HG02981 (cell line): ENCODE measurements around the gene LANCL3.
"Not testable (repeated sequence)": the region's sequence is repeated elsewhere in the genome, so short reads cannot be mapped to it uniquely, and the experiment has no call there.

Experiments
- ATAC-seq: cut with Tn5 transposase; IDR thresholded peaks from one replicate; pipeline ENCODE4 v1.9.1; 2021; ENCODE audit warnings: mild to moderate bottlenecking, moderate library complexity; ENCODE audit not compliant: unreplicated experiment

The LANCL3 gene

DNA sequence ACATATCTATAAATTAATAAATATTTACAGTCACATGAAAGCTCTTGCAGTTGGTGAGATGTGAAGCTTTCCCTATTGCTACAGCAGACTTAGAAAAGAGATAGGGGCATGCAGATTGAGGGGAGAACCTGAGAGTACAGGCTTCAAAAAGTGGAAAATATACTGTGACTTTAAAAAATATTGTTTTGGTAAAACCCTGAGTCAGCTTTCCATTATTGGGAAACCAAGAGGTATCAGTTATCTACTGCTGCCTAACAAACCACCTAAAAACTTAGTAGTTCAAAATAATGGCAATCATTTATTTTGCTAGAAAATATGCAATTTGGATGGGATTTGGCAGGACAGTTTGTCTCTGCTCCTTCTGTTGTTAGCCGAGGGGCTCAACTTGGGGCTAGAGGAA, 38.3 kb downstream of the LANCL3 start:
- no peak for ATAC-seq

DNA sequence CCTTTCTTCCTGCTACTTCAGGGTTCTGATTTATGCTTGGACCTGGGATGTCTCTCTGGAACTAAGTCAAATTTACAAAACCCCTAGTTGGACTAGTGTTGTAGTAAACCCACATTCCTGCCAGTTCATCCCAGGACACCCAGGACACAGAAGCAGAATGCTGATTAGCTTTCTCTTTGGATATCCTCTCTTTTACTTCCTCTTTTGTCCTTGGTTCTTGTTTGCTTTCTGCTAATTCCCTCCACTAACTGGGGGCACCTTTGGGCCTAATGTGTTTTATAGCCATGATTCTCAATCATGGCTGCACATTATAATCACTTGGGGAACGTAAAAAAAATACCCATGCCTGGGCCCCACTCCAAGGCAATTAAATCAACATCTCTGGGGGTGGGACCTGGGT, 42.5 kb downstream of the LANCL3 start:
- no peak for ATAC-seq

DNA sequence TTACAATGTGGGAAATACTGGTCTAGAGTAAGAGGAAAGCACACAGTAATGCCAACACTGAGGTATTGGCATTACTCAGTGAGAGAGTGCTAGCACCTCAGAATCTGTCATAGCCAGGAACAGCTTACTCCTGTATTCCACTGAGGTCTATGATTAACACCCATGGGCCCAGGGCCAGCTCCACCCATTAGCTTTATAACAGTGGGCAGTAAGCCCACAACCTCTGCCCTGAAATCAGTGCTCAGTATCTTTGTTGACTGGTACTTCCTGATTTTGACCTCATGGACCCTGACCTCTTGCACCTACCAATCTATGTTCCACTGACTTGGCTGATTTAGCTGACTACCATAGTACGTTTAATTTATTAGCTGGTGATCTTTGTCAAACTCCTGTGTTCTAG, 56.1 kb downstream of the LANCL3 start:
- ATAC-seq: no peak

DNA sequence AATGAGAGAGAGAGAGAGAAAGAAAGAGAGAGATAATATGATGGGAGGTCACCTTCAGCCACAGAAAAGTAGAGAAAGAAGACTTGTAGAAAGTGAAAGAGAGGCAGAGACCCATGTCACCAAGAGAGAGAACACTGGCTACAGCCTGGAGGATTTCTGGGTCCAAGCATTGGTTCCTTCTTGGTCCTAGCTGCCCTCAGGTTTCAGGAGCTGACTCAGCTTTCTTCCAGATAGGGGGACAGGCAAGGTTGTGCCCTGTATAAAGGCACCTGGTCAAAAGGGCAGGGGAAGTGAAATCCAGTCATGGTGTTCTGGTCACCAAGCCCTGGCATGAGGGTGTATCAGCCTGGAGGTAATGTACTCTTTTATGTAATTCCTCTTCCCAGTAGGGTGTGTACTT, 66.6 kb downstream of the LANCL3 start:
- no peak for ATAC-seq

DNA sequence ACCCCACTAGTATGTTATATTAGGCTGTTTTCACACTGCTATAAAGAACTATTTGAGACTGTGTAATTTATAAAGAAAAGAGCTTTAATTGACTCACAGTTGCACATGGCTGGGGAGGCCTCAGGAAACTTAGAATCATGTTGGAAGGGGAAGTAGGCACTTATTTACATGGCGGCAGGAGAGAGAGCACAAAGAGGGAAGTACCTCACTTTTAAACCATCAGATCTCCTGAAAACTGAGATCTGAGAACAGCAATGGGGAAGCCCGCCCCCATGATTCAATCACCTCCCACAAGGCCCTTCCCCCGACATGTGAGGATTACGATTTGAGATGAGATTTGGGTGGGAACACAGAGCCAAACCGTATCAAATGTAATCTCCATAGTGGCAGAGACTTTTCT, 68.7 kb downstream of the LANCL3 start:
- ATAC-seq: no peak

DNA sequence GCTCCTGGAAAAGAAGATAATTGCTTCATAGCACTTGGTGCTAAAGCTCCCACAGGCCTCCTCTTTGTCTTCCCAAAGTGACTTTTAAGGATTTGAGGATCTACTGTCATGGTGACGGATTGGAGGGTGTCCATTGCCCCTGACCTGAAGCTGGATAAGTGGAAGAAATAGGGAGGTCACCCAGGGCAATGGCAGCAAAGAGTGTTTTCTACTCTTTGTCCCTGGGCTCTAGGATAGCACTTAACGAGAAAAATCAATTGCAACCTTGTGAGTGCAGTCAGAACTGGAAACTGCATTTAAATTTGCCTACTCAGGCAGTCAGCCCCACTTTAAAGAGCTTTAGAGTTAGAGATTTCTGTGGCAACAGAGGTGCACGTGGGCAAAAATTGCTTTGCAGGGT, 70.4 kb downstream of the LANCL3 start:
- no peak for ATAC-seq

DNA sequence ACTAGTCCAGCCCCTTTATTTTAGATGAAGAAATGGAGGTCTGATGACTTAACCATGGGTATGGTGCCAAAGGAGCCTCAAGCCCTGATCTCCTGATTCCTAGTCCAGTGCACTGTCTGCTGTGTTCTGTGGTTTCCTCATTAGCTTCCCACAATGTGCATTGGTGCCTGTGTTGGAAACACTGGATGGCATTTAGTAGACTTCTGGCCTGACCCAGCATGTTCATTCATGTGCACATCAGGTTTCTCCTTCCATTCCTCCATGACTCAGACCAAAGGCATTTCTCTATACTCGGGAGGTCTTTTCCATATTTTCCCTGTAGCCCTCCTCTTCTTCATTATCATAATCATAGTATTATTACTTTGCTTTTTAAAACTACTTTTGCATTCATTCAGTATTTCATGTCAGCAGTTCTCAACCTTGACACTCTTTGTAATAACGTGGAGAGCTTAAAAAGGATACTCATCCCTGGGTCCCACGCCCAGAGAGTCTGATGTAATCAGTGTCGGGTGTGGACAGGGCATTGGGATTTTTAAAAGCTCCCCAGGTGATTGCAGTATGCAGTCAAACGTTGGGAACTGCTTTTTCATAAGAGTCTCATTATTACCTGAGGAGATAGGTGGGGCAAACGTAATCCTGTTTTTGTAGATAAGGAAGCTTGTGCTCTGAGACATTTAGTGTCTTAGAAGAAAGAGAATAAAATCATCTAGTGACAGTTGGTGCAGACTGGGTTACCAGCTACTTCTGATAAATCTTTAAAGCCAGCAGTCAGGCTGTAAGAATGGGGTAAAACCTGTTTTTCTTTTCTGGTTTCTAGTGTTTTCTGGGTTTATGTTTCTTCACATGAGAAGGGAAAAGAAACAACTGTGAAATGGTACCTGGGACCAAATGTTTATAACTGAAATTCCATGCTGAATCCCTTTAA, 73.2 kb downstream of the LANCL3 start:
- no peak for ATAC-seq

DNA sequence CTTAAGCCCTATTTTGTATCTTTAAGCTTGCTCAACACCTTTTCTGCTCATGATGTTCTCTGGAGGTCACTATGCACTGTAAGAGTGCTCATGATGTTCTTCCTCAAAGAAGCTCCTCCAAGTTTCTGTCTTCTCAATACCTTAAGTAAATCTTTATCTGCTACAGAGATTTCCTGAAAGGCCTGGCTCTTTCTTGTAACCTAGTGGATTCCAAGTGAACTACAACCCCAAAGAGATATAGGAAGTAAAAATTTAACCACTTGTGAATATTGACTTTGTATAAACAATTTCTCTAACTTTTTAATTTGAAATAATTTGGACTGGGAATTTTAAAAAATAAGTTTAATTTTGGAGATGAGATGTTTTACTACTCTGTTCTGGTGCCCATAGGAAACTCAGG, 74.8 kb downstream of the LANCL3 start:
- no peak for ATAC-seq

DNA sequence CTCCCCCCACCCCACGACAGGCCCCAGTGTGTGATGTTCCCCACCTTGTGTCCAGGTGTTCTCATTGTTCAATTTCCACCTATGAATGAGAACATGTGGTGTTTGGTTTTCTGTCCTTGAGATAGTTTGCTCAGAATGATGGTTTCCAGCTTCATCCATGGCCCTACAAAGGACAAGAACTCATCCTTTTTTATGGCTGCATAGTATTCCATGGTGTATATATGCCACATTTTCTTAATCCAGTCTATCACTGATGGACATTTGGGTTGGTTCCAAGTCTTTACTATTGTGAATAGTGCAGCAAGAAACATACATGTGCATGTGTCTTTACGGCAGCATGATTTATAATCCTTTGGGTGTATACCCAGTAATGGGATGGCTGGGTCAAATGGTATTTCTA, 79.4 kb downstream of the LANCL3 start:
- not testable (repeated sequence) for ATAC-seq

DNA sequence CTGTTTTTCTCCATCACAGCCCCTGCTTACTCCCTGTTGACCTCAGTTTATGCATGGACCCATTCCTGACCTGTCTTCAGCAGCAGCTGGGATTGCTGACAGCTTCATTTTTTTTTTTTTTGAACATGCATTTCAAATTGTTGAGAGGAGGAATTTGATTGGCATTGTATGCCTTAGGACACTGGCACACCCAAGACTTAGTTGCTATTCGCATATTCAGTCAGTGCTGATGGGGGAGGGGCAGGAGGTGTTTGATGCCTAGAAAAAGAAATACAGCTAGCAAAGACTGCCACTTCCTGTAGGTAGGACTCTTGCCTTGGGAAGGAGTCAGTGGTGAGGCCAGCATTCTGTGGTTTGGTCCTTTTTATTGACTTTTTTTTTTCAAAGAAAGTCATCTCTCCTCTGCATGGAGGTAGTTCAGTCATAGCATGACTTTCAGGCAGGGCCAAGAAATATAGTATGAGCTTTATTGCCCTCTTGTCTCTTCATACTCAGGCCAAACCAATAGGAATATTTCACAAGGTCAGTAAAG, 80.5 kb downstream of the LANCL3 start:
- ATAC-seq: no peak

DNA sequence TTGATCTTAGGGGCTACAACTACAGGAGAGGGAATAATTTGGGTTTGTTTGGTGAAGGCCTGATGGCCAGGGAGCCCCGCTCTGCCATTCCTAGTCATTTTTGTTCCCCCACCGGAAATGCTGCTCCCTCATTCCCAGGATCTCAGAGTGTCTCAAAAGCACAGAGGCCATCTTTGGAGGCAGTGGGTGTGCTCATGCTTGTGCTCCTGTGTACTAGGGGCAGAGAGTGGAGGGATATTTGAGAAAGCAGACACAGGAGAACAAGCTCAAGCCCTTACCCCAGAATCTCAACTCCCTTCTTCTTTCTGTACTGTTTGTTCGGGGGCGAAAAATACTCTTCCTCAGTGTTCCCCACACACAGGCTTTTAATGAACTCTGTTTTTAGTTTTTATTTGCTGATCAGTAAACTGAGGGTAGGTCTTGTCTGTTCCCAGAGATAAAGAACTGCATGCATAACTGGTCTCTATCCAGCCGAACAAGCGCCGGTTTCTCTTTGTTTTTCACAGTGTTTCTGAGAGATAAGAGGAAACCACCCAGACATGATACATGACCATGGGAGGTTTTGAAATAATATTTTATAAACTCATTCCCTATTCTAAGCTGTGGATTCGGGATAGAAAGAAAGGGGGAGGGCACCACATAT, 81.2 kb downstream of the LANCL3 start:
- ATAC-seq: no peak

DNA sequence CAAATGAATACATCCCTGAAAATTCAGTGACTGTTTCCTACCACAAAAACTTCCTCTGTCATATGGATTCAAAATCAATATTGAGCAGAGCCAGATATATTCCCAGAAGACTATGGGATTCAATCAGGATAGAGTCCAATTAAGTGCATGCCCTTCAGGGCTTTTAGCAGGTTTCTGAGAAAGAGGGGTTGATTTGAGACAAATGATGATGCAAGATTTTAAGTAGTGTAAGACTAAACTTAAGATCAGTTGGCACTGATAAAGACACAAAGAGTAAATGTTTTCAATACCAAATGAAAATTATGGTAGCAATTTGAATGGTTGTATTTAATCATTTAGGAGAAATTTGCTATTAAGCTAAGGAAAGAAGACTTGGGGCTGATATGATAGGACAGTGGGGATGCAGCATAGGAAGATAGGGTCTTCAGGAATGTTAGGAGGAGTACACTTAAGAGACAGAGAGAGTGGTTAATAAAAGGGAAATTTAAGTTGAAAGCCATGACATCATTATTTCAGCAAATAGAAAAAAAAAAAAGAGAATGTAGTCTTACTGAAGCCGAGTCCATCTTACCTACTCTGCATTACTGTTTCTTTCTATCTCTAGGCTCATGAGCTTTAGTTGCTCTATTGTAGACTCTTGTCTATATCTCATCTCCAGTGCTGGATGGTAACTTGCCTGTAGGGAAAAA, 82.1 kb downstream of the LANCL3 start:
- no peak for ATAC-seq

DNA sequence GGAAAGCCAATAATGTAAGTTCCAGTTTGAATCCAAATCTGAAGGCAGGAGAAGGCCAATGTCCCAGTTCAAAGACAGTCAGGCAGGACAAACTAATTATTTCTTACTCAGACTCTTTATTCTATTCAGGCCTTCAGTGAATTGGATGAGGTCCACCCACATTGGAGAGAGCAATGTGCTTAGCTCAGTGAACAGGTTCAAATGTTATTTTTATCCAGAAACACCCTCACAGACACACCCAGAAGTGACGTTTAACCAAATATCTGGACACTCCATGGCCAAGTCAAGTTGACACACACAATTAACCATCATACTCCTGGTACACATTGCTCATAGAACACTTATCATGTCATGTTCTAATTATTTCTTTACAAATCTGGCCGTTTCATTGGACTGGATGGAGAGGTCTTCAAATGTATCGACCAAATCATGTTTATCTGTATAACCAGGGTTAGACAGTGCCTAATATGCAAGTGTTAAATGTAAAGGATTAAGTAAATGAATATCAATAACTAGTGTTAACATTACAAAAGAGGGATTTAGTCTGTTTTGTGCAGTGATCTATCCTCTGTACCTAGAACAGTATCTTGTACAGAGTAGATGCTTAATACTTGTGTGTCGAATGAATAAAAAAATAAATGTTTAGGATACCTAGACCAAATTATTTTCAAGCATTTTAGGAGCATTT, 87.0 kb downstream of the LANCL3 start:
- no peak for ATAC-seq

DNA sequence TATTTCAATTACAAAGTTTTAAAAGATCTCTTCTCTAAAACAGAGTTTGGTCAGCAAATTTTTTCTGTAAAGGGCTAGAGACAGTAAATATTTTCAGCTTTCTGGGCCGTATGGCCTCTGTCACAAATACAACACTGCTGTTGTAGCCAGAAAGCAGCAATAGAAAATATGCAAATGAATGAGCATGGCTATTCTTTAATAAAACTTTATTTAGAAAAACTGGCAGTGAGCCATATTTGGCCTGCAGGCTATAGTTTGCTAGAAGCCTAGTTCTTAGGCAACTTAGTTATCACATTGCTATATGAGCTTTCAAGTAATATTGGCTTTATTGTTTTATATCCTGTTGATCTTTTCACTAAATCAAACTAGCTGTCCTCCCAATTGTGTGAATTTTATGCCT, 87.6 kb downstream of the LANCL3 start:
- ATAC-seq: no peak

DNA sequence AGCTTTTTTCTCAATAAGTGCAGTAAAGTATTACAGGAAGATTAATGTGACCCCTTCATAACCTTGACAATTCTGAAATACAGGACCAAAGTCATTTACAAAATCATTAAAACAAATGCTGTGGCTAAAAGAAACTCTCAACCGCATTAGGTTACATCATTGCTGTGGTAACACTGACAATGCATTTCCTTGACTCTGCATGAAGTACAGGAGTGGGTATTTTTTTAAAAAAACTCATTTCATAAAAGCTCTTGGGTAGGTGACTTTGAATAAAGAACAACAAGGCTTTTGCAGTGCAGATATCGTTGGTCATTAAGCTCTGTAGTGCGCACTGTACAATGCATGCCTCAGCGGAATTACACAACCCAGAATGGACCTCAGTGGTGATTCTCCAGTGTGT, 90.7 kb downstream of the LANCL3 start:
- no peak for ATAC-seq

DNA sequence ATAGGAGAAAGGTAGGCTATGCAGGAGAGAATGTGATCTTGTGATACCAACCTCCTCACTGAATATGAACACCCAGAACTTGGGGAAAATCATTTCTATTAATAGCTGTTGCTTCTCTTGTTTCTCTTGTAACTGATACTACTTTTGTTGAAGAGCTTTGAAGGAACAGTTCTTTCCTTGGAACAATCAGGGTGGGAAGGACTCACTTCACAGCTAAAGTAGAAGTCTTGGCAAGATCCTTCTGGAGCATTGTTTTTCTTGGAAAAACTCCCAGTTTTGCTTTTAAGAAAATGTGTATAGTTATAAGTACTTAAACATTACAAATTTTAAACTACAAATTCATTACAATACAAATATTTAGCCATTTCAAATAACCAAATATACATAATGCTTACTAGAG, 95.1 kb downstream of the LANCL3 start:
- ATAC-seq: no peak

DNA sequence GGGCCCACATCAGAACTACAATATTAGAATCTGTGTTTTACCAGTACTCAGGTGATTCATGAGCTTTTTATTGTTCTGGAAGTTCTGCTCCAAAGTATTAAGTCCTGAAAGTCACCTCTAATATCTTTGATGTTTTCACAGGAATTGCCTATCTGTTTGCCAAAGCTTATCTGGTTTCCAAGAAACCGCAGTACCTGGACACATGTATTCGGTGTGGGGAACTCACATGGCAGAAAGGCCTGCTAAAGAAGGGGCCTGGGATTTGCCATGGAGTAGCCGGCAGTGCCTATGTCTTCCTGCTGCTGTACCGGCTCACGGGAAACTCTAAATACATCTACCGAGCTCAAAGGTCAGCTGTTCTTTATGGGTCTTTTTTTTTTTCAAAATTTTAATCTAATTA, 95.7 kb downstream of the LANCL3 start:
- ATAC-seq: no peak

DNA sequence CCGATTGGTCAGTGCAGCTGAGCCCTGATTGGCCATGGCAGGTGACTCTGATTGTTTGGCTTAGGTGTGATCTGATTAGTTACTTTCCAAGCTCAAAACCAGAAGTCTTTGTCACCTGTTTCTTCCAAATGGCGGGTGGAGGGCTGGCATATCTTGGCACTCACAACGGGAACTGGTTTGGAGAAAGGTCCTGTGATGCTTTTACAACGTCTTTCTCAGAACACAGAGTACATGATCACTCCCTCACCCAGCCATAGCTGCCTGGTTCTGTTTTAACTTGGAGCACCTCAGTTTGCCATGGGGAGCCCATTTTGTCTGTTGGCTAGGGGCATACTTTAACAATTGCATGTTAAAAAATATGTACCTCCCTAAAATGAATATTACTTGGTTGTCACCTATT, 101.1 kb downstream of the LANCL3 start:
- ATAC-seq: no peak

DNA sequence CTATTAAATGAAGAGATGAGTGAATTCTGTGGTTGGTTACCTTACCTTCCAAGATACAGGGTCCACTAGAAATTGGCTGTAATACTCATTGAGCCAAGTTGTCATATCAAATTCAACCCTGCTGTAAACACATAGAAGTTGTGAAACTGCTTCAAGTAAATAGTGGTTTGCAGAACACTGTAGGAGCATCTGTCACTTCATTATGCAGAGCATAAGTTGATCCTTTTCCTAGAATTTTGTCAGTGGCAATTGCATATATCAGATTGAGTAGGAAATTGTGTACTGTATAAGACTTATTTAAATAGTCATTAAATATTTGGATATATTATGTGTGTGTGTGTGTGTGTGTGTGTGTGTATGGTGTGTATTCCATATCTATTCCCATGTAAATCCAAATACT, 105.3 kb downstream of the LANCL3 start:
- no peak for ATAC-seq

DNA sequence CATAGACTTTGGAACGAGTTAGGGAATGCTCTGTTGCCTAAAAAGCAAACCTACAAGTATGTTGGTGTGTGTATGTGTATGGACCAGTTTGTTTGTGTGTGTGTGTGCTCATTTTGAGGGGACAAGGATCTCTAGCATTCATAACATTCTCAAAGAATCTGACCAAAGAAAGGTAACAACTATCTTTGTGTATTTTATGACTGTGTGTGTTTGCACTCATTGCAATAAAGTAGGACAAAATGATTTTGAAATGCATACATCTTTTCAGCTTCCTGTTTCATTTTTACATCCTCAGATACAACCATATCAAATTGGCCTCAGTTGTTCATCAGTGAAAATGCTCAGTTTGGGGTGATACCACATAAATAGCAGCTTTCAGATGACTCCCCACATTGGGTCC, 105.8 kb downstream of the LANCL3 start:
- ATAC-seq: no peak

DNA sequence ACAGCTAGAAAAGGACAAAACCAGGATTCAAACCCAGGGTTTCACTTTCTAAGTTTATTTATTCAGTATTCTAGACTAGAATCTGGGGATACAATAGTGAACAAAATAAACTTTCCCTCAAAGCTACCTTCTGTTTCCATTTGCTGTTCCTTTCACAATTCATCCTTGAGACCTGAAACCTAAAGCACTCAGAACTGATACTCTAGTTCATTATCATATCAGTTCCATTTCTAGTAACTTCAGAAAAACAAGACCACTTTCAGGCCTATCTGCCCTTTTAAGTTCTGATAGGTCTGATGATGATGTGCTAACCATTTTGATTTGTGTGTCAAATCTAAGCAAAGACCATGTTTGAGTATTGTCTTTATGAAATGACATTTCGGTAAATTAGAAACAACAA, 106.3 kb downstream of the LANCL3 start:
- peak; percentile 61 for ATAC-seq
